ENCODE measurements around the gene IFNG-AS1.

The IFNG-AS1 gene

DNA sequence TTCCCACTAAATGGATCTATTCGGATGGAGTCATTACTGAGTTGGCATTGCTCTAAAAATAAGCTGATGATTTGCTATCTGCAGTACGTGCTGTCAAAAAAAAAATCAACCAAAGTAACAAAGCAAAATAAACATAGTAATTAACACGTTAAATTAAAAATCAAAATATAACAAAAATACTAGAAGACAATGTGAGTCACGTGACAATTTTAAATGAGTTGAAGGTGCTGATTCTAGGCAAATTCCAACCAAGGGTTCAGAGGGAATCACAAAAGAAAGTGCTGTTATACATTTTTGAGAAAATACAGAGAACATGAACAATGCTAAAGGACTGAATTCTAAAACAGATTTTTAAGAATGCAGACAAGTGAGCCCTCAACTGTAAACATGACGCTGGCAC lies 45.2 kb upstream of the IFNG-AS1 start:
- TF ChIP-seq, protein P1, sequence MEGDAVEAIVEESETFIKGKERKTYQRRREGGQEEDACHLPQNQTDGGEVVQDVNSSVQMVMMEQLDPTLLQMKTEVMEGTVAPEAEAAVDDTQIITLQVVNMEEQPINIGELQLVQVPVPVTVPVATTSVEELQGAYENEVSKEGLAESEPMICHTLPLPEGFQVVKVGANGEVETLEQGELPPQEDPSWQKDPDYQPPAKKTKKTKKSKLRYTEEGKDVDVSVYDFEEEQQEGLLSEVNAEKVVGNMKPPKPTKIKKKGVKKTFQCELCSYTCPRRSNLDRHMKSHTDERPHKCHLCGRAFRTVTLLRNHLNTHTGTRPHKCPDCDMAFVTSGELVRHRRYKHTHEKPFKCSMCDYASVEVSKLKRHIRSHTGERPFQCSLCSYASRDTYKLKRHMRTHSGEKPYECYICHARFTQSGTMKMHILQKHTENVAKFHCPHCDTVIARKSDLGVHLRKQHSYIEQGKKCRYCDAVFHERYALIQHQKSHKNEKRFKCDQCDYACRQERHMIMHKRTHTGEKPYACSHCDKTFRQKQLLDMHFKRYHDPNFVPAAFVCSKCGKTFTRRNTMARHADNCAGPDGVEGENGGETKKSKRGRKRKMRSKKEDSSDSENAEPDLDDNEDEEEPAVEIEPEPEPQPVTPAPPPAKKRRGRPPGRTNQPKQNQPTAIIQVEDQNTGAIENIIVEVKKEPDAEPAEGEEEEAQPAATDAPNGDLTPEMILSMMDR (IDR thresholded peaks at IDR 0.05), result no peak
- no peak overlapping the region for H3K27ac ChIP-seq
- H3K27me3 ChIP-seq, result peaks cover 4% of the 10 kb centered on the region
- no peaks in the 10 kb centered on the region for H3K4me1 ChIP-seq (ENCODE audit: control insufficient read depth in 1 of 2, insufficient read depth in 1 of 2, low read depth in 1 of 2, low read length in 1 of 2)
- H3K36me3 ChIP-seq, result no peaks in the 10 kb centered on the region
- H3K4me3 ChIP-seq (ENCODE audit: low read depth in 1 of 2, low read length in 1 of 2), result no peak overlapping the region
- no peaks in the 10 kb centered on the region for H3K9me3 ChIP-seq

DNA sequence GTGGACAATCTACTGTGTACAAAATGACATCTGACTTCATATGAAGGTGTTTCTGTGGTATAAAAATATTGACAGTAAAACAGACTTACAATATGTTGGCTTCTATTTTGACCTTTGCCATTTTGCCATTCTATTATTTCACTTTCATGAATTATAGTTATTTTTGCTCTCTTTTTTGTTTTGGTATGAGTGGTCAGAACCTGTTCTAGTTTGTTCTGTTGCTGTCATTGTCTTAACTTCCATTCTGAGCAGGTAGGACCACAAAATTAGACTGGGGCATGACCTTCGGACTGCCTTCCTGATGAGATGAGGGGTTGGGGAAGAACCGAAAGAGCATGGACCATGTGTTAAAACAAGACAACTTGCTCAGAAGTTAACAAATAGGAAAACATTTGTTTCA lies 36.5 kb upstream of the IFNG-AS1 start:
- Histone ChIP-seq H3K27me3 (peaks cover 4% of the 10 kb centered on the region), H3K9me3 (no peaks in the 10 kb centered on the region), H3K4me1 (ENCODE audit: control insufficient read depth in 1 of 2, insufficient read depth in 1 of 2, low read depth in 1 of 2, low read length in 1 of 2) (no peaks in the 10 kb centered on the region), H3K4me3 (ENCODE audit: low read depth in 1 of 2, low read length in 1 of 2) (no peak overlapping the region), H3K36me3 (no peaks in the 10 kb centered on the region), H3K27ac (no peak overlapping the region)
- TF ChIP-seq, protein P1 (IDR thresholded peaks at IDR 0.05), result no peak

DNA sequence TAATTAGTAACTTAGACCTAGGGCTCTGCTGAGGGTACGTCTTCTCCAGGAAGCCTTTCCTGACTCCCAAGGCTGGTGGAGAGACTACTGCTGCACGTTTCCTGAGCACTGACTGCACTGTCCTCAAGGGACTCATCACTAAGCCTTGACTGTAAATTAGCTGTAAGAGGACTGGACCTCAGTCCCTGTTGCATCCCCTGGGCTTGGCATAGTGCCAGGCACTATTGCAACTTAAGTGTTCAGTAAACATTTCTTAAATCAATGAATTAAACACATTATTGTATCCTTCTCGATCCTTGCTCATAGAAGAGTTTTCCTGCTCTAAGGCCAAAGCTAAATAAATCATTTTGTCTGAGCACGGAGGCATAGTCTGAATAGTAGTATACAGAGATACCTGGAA lies 31.9 kb upstream of the IFNG-AS1 start:
- TF ChIP-seq, protein P1 (IDR thresholded peaks at IDR 0.05), result no peak

DNA sequence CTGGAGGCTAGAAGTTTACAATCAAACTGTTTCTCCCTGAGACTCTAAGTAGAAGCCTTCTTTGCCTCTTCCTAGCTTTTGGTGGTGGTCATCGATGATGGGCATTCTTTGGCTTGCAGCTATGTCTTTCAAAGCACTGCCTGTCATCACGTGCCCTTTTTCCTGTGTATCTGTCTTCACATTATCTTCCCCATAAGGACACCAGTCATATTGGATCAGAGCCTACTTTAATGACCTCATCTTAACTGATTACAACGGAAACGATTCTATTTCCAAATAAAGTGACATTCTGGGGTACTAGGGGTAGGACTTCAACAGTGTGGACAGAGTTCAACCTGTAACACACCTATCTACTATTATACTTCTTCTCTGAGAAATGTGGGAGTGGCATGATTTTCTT lies 31.1 kb upstream of the IFNG-AS1 start:
- no peaks in the 10 kb centered on the region for H3K9me3 ChIP-seq
- H3K27ac ChIP-seq, result no peak overlapping the region
- no peaks in the 10 kb centered on the region for H3K4me1 ChIP-seq (ENCODE audit: control insufficient read depth in 1 of 2, insufficient read depth in 1 of 2, low read depth in 1 of 2, low read length in 1 of 2)
- TF ChIP-seq, protein P1 (IDR thresholded peaks at IDR 0.05), result no peak
- H3K27me3 ChIP-seq, result no peaks in the 10 kb centered on the region
- H3K4me3 ChIP-seq (ENCODE audit: low read depth in 1 of 2, low read length in 1 of 2), result no peak overlapping the region
- H3K36me3 ChIP-seq, result no peaks in the 10 kb centered on the region

More for the DNA sequence above, 31.9 kb upstream of the IFNG-AS1 start:
- H3K9me3 ChIP-seq, result no peaks in the 10 kb centered on the region
- no peaks in the 10 kb centered on the region for H3K27me3 ChIP-seq
- H3K27ac ChIP-seq, result no peak overlapping the region
- H3K4me1 ChIP-seq (ENCODE audit: control insufficient read depth in 1 of 2, insufficient read depth in 1 of 2, low read depth in 1 of 2, low read length in 1 of 2), result no peaks in the 10 kb centered on the region
- no peak overlapping the region for H3K4me3 ChIP-seq (ENCODE audit: low read depth in 1 of 2, low read length in 1 of 2)
- no peaks in the 10 kb centered on the region for H3K36me3 ChIP-seq

DNA sequence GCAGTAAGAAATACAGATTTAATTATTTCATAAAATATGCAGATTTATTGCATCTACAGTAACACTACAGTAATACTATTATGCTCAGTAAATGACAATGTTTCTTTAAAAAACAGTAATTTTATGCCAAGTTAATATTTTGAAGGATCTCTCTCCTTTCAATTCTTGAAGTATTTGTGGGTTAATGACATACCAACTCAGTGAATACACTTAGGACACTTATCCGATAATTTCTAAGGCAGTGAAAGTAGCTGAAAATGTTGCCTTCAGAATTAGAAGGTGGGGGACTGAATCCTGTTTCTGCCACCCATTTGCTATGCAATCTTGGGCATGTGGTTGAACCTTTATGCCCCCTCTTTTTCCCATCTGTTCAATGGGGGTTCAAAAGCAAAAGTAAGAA lies 24.8 kb upstream of the IFNG-AS1 start:
- TF ChIP-seq, protein P1 (IDR thresholded peaks at IDR 0.05), result no peak
- Histone ChIP-seq H3K4me1 (ENCODE audit: control insufficient read depth in 1 of 2, insufficient read depth in 1 of 2, low read depth in 1 of 2, low read length in 1 of 2) (no peaks in the 10 kb centered on the region), H3K27me3 (no peaks in the 10 kb centered on the region), H3K36me3 (no peaks in the 10 kb centered on the region), H3K9me3 (no peaks in the 10 kb centered on the region), H3K27ac (no peak overlapping the region), H3K4me3 (ENCODE audit: low read depth in 1 of 2, low read length in 1 of 2) (no peak overlapping the region)

DNA sequence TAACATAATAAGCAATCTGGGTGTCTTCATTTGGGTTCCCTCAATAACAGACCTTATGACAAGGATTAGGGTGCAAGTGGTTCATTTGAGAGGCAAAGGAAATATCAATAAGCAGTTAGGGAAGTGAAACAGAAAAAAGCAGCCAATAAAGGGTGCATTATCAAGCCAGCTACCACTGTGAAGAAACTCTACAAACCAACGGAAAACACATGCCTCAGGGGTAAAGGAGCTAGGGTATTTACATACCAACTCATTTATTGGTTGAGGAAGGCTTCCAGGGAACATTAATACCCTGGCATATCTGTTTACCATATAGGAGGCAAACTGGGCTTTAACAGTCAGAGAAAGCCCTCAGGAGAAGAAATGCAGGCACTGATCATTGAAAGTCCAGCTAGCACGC lies 22.7 kb upstream of the IFNG-AS1 start:
- TF ChIP-seq, protein P1 (IDR thresholded peaks at IDR 0.05), result no peak
- H3K9me3 ChIP-seq, result no peaks in the 10 kb centered on the region
- H3K4me1 ChIP-seq (ENCODE audit: control insufficient read depth in 1 of 2, insufficient read depth in 1 of 2, low read depth in 1 of 2, low read length in 1 of 2), result no peaks in the 10 kb centered on the region
- no peak overlapping the region for H3K27ac ChIP-seq
- H3K27me3 ChIP-seq, result no peaks in the 10 kb centered on the region
- H3K4me3 ChIP-seq (ENCODE audit: low read depth in 1 of 2, low read length in 1 of 2), result no peak overlapping the region
- H3K36me3 ChIP-seq, result no peaks in the 10 kb centered on the region

All from neutrophil (primary cell).